Superior temporal gyrus (tissue), 1 donor: Measurements from ENCODE around the gene ADAMTSL4.

Experiments
- DNase-seq: peaks from one replicate; pipeline ENCODE4 v3.0.0-alpha.2; 2016; ENCODE audit errors: extremely low spot score

The ADAMTSL4 gene

GRCh38 chr1:150534002-150534401 is 15.2 kb upstream of the ADAMTSL4 start:
- no peak for DNase-seq

GRCh38 chr1:150535511-150536287 is 13.5 kb upstream of the ADAMTSL4 start:
- DNase-seq = no peak

GRCh38 chr1:150536836-150537731 is 12.1 kb upstream of the ADAMTSL4 start:
- no peak for DNase-seq

- no peak for DNase-seq
Measured at GRCh38 chr1:150537732-150538684, 11.2 kb upstream of the ADAMTSL4 start.

- DNase-seq = no peak
Measured at GRCh38 chr1:150543500-150544143, 5.6 kb upstream of the ADAMTSL4 start.

GRCh38 chr1:150544204-150544603 is 5.0 kb upstream of the ADAMTSL4 start:
- DNase-seq = no peak

GRCh38 chr1:150545486-150546032 is 3.6 kb upstream of the ADAMTSL4 start:
- DNase-seq = no peak

- DNase-seq = no peak
Measured at GRCh38 chr1:150546294-150546937, 2.8 kb upstream of the ADAMTSL4 start.

GRCh38 chr1:150548324-150548631 is 930 bp upstream of the ADAMTSL4 start:
- no peak for DNase-seq

- no peak for DNase-seq
Measured at GRCh38 chr1:150549496-150550221, 451 bp downstream of the ADAMTSL4 start.

GRCh38 chr1:150550222-150551050 is 1.2 kb downstream of the ADAMTSL4 start:
- no peak for DNase-seq

- DNase-seq = peak; percentile 41
Measured at GRCh38 chr1:150551051-150551783, 2.0 kb downstream of the ADAMTSL4 start.

- no peak for DNase-seq
Measured at GRCh38 chr1:150551784-150552127, 2.5 kb downstream of the ADAMTSL4 start.

GRCh38 chr1:150552128-150552910 is 3.1 kb downstream of the ADAMTSL4 start:
- no peak for DNase-seq

GRCh38 chr1:150552911-150553289 is 3.7 kb downstream of the ADAMTSL4 start:
- DNase-seq = no peak

- DNase-seq = no peak
Measured at GRCh38 chr1:150553392-150554085, 4.3 kb downstream of the ADAMTSL4 start.

GRCh38 chr1:150554086-150554452 is 4.9 kb downstream of the ADAMTSL4 start:
- DNase-seq = no peak
